Tibial artery (tissue), 4 donors: ENCODE results near the gene SCARB1.

ENCODE experiments used
- DNase-seq, 2 donors: peaks; one replicate each; pipeline ENCODE4 v3.0.0-alpha.2; 2019
- H3K27ac ChIP-seq, 2 donors: fragments of 200-600 bp; sonication (generic) in 1 of 2; 1 replicate in 1 of 2; 2 replicates in 1 of 2; pipeline ENCODE4 v1.5.1; 2018 to 2019; ENCODE audit warnings: mild to moderate bottlenecking in 1 of 2
- H3K27me3 ChIP-seq, 2 donors: fragments of 200-600 bp; sonication (generic) in 1 of 2; one replicate each; pipeline versions ENCODE4 v1.5.1 to v1.6.0; 2016 to 2019
- H3K36me3 ChIP-seq, 3 donors: fragments of 200-600 bp; sonication (generic) in 2 of 3; one replicate each; pipeline ENCODE4 v1.5.1; 2016 to 2019; ENCODE audit warnings: mild to moderate bottlenecking in 2 of 3
- H3K4me1 ChIP-seq, 4 donors: fragments of 200-600 bp; sonication (generic) in 2 of 4; 1 replicate in 3 of 4; 2 replicates in 1 of 4; pipeline ENCODE4 v1.5.1; 2016 to 2019
- H3K4me3 ChIP-seq, 2 donors: fragments of 200-600 bp; sonication (generic) in 1 of 2; 1 replicate in 1 of 2; 2 replicates in 1 of 2; pipeline ENCODE4 v1.5.1; 2018 to 2019; ENCODE audit warnings: mild to moderate bottlenecking in 2 of 2
- H3K9me3 ChIP-seq, 3 donors: fragments of 200-600 bp; sonication (generic) in 1 of 3; one replicate each; pipeline ENCODE4 v1.5.1; 2016 to 2019
- intact Hi-C: fragments of 100-400 bp; cut with DNase I; formaldehyde crosslinking; loops from one replicate; pipeline ENCODE4 v1.15.0; 2023; ENCODE audit warnings: low total_unique reads
- TF ChIP-seq, protein P1 (sequence below), 2 experiments: fragments of 200-600 bp in 1 of 2; fragments of 450-650 bp in 1 of 2; IDR thresholded peaks; one replicate each; pipeline ENCODE4 v1.5.1; 2017 to 2019; ENCODE audit warnings: antibody characterized with exemption in 2 of 2, mild to moderate bottlenecking in 1 of 2, moderate library complexity in 1 of 2

SCARB1 gene

DNA sequence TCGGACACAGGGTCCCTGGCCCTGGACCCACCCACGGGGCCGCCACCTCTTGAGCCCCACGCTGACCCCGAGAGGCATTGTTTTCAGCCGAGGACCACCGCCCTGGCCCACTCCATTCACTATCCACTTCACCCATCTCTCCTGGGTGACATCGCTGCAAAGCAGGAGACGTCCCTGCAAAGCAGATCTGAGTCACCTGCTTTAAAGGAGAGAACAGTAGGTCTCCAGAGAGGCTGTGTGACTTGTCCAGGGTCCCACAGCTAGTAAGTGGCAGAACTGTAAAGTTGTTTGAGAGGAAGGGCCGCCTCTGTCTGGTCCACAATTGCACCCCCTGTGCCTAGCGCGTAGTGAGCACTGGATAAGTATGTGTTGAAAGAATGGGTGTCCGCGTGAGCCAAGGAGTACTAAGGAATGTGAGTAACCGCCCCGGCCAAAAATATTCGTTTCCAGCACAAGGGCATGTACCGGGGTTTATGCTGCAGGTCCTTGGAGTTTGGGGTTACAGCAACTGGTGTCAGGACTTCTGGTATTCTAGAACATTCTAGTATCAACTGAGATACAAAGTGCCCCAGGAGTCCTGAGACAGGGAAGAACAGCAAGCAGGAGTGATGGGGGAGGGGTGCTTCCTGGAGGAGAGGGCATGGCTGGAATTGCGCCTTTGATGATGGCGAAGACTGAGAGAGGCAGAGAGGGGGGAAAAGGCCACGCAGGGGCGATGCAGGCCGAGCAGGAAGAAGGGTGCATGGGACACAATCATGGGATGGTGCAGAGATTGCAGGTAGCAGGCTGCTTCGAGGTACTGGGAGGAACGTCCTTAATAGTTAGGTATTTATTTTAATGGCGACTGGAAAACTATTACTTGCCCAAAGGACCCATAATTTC is 91.1 kb downstream of the SCARB1 start:
- TF ChIP-seq, protein P1, sequence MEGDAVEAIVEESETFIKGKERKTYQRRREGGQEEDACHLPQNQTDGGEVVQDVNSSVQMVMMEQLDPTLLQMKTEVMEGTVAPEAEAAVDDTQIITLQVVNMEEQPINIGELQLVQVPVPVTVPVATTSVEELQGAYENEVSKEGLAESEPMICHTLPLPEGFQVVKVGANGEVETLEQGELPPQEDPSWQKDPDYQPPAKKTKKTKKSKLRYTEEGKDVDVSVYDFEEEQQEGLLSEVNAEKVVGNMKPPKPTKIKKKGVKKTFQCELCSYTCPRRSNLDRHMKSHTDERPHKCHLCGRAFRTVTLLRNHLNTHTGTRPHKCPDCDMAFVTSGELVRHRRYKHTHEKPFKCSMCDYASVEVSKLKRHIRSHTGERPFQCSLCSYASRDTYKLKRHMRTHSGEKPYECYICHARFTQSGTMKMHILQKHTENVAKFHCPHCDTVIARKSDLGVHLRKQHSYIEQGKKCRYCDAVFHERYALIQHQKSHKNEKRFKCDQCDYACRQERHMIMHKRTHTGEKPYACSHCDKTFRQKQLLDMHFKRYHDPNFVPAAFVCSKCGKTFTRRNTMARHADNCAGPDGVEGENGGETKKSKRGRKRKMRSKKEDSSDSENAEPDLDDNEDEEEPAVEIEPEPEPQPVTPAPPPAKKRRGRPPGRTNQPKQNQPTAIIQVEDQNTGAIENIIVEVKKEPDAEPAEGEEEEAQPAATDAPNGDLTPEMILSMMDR (IDR thresholded peaks at IDR 0.05), result no peak
- Histone ChIP-seq H3K27ac (no peak overlapping the region), H3K9me3 (no peaks in the 10 kb centered on the region), H3K4me1 (peaks cover 0 to 26% (median 16%) of the 10 kb centered on the region in 4 donors), H3K36me3 (no peaks in the 10 kb centered on the region), H3K4me3 (no peak overlapping the region), H3K27me3 (peaks cover 0 to 4% of the 10 kb centered on the region in 2 donors)
- DNase-seq, result no peak
- intact Hi-C loops, result loop anchor here (5.0 kb wide), 1 partner anchor 445 kb away; no protein-coding TSS in a partner anchor

DNA sequence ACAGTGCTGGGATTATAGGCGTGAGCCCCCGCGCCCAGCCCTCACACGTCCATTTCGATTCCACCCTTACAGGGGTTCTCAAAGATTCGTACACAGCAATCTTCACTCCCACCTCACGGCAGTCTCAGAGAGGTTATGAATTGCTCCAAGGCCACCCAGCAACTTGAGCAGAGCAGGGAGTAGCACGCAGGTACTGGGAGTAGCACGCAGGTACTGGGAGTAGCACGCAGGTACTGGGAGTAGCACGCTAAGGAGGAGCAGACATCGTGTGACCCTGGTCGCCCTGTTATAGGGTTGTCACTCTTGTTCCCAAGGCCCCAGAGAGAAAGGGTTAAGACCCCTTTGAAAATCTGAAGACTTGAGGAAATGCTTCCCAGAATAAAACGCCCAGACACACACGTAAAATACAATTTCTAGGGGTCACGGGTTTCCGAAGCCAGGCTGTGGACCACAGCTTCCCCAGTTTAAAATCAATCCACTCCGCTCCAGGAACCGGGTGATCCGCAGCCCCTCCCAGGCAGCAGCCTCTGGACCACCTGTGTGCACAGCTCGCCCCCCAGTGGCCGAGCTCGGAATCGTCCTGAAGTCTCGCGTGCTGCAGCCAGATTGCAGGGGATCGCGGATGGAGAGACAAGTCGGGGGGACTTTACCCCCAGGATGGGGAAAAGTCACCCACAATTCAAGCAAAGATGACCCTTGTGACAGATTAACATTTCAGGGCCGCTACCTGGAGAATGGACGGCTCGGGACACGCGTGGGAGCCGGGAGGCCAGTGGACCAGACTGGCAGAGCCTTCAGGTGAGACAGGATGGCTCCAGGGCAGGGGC is 92.0 kb downstream of the SCARB1 start:
- H3K9me3 ChIP-seq, result no peaks in the 10 kb centered on the region

DNA sequence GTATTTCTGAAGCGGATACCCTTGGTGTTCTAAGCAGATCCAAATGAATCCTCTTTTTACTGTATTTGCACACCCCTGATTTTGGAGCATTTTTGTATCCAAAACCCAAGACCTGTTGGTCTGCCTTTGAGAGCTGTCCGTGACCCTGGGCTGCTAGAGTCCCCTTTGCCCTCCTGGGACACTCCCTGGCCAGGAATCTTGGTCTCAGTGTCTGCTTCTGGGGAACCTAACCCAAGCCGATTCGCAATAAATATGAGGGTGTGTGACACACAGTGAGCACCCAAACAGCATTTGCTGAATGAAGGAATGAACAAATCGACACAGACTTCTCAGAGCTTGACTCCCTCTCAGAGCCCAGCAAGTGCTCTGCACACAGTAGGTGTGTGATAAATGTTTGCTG is 92.9 kb downstream of the SCARB1 start:
- no peaks in the 10 kb centered on the region for H3K36me3 ChIP-seq
- no peak for DNase-seq
- peaks cover 0 to 4% of the 10 kb centered on the region in 2 donors for H3K27me3 ChIP-seq
- peaks cover 8 to 44% (median 32%) of the 10 kb centered on the region in 4 donors for H3K4me1 ChIP-seq
- TF ChIP-seq, protein P1 (IDR thresholded peaks at IDR 0.05), result no peak
- H3K9me3 ChIP-seq, result no peaks in the 10 kb centered on the region
- no peak overlapping the region for H3K4me3 ChIP-seq
- intact Hi-C loops, result loop anchor here (2.0 to 5.0 kb wide), 2 partner anchors 443 to 734 kb away; no protein-coding TSS in a partner anchor
- no peak overlapping the region for H3K27ac ChIP-seq

More for the DNA sequence above, 92.0 kb downstream of the SCARB1 start:
- intact Hi-C loops, result loop anchor here (2.0 to 5.0 kb wide), 2 partner anchors 444 to 735 kb away; no protein-coding TSS in a partner anchor
- H3K27me3 ChIP-seq, result peaks cover 0 to 4% of the 10 kb centered on the region in 2 donors
- peaks cover 4 to 34% (median 23%) of the 10 kb centered on the region in 4 donors for H3K4me1 ChIP-seq
- no peak overlapping the region for H3K4me3 ChIP-seq
- DNase-seq, result peak; percentile 83 to 89
- TF ChIP-seq, protein P1 (IDR thresholded peaks at IDR 0.05), result peak; percentile 94 to 99
- no peaks in the 10 kb centered on the region for H3K36me3 ChIP-seq
- no peak overlapping the region for H3K27ac ChIP-seq

DNA sequence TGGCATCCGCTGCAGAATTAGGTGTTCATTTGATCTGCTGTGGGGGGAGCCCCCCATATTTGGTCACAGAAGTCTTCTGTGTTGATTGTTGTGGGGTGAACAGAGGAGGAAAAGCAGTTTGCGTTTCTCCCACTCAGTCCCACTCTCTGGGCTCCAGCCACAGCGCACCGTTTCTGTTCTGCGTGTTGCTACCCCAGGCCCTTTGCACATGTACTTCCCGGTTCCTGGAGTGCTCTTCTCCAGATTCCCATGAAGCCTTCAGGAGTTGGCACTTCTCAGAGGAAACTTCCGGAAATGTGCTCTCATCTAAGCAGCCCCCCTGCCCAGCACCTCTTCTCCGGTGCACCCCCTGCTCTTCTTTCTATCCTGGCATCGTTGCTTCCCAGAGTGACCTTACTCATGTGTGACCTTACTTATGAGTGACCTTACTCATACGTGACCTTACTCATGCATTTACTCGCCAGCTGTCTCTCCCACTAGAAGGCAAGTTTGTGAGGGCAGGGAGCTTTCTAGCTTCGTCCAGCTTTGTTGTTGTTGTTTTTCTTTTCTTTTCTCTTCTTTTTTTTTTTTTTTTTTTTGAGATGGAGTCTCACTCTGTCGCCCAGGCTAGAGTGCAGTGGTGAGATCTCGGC is 93.7 kb downstream of the SCARB1 start:
- no peaks in the 10 kb centered on the region for H3K36me3 ChIP-seq
- H3K4me3 ChIP-seq, result no peak overlapping the region
- H3K9me3 ChIP-seq, result no peaks in the 10 kb centered on the region
- TF ChIP-seq, protein P1 (IDR thresholded peaks at IDR 0.05), result no peak
- no peak overlapping the region for H3K27ac ChIP-seq
- peaks cover 8 to 46% (median 37%) of the 10 kb centered on the region in 4 donors for H3K4me1 ChIP-seq
- DNase-seq, result no peak
- peaks cover 0 to 4% of the 10 kb centered on the region in 2 donors for H3K27me3 ChIP-seq
- intact Hi-C loops, result loop anchor here (2.0 to 10.0 kb wide), 4 partner anchors 203 to 733 kb away; partner anchors contain the start of gene NCOR2

DNA sequence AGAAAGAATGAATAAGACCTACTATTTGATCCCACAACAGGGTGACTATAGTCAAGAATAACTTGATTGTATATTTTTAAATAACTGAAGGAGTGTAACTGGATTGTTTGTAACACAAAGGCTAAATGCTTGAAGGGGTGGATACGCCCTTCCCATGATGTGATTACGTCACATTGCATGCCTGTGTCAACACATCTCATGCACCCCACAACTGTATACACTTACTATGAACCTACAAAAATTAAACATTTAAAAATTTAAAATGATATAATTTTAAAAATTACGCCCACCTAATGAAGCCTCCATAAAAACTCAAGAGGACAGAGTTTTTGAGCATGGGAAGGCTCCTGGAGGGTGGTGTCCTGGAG is 94.5 kb downstream of the SCARB1 start:
- Histone ChIP-seq H3K27ac (no peak overlapping the region), H3K27me3 (peaks cover 0 to 4% of the 10 kb centered on the region in 2 donors), H3K36me3 (no peaks in the 10 kb centered on the region), H3K4me1 (peaks cover 8 to 42% (median 36%) of the 10 kb centered on the region in 4 donors), H3K9me3 (peaks cover 0 to 8% (median 0%) of the 10 kb centered on the region in 3 donors), H3K4me3 (no peak overlapping the region)
- intact Hi-C loops, result loop anchor here (5.0 to 10.0 kb wide), 2 partner anchors 202 to 384 kb away; partner anchors contain the start of gene NCOR2
- DNase-seq, result no peak
- TF ChIP-seq, protein P1 (IDR thresholded peaks at IDR 0.05), result no peak
